ENCODE data around the gene CXXC1. TPM values are rescaled to one million over a fixed set of nuclear protein-coding genes. Genes with fewer than 3 reads are reported as not detected.
"Not testable (repeated sequence)": the region's sequence is repeated elsewhere in the genome, so short reads cannot be mapped to it uniquely, and the experiment has no call there.

CXXC1 gene
- total and polyA plus RNA-seq, 2 donors (not counting 1 experiment from before 2014, with no cell fraction given): 19.4 to 32.9 TPM

DNA sequence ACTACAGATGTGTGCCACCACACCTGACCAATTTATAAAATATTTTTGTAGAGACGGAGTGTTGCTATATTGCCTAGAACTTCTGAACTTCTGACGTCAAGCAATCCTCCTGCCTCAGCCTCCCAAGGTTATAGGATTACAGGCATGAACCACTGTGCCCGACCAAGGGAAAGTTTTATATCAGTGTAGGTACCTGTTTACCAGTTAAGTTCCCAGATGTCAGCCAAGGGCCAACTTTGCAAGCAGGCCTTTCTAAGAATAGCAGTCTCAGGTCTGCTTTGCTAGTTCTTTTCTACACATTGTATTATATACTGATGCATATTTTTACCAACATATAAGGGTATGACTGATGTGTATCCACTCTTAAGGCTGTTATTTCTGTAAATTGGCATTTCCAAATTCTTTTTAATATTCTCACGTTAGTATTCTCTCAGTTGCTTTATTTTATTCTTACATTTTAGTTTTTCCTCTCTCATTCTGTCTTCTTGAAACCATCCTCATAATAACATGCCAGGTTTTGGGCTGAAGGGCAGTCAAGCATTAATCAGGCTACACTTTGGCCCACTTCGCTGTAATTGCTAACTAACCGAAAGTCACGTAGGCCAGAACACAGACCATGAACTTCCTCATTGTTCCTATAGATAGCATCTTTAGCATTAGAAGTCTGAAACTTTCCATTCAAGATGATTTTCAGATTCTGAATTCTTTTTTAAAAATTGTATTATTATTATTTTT, 25.0 kb upstream of the CXXC1 start:
- no peaks in the 10 kb centered on the region for H3K27me3 ChIP-seq (ENCODE audit: control insufficient read depth, insufficient read depth, low read length)
- H4K20me1 ChIP-seq (ENCODE audit: control insufficient read depth, extremely low read depth, insufficient read depth, low read length): no peaks in the 10 kb centered on the region
- no peak overlapping the region for H3K9ac ChIP-seq (ENCODE audit: insufficient read depth, low read length)
- TF ChIP-seq, protein P1, sequence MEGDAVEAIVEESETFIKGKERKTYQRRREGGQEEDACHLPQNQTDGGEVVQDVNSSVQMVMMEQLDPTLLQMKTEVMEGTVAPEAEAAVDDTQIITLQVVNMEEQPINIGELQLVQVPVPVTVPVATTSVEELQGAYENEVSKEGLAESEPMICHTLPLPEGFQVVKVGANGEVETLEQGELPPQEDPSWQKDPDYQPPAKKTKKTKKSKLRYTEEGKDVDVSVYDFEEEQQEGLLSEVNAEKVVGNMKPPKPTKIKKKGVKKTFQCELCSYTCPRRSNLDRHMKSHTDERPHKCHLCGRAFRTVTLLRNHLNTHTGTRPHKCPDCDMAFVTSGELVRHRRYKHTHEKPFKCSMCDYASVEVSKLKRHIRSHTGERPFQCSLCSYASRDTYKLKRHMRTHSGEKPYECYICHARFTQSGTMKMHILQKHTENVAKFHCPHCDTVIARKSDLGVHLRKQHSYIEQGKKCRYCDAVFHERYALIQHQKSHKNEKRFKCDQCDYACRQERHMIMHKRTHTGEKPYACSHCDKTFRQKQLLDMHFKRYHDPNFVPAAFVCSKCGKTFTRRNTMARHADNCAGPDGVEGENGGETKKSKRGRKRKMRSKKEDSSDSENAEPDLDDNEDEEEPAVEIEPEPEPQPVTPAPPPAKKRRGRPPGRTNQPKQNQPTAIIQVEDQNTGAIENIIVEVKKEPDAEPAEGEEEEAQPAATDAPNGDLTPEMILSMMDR (conservative IDR thresholded peaks at IDR 0.05 in 1 of 2, IDR thresholded peaks at IDR 0.05 in 1 of 2; ENCODE audit: low read depth in 1 of 2, low read length in 2 of 2): no peak
- TF ChIP-seq EZH2 (IDR thresholded peaks at IDR 0.05; ENCODE audit: low read length, missing control alignments): no peak
- no peaks in the 10 kb centered on the region for H3K36me3 ChIP-seq (ENCODE audit: control insufficient read depth, insufficient read depth, low read length)
- DNase-seq (ENCODE audit: low read depth in 2 of 2): no peak
- no peak overlapping the region for H2AFZ ChIP-seq (ENCODE audit: low read length)
- H3K4me2 ChIP-seq (ENCODE audit: extremely low read depth, insufficient read depth, low read length): no peak overlapping the region
- no peaks in the 10 kb centered on the region for H3K9me3 ChIP-seq (ENCODE audit: control insufficient read depth, insufficient read depth, low read depth, low read length)
- no peaks in the 10 kb centered on the region for H3K79me2 ChIP-seq (ENCODE audit: control insufficient read depth, insufficient read depth, low read length)
- no peak overlapping the region for H3K4me3 ChIP-seq (replicated peaks in 1 of 4; ENCODE audit: control extremely low read depth in 1 of 4, insufficient read depth in 1 of 4, low read depth in 3 of 4, low read length in 4 of 4)
- peaks cover 3% of the 10 kb centered on the region for H3K4me1 ChIP-seq (ENCODE audit: control insufficient read depth, extremely low read depth, insufficient read depth, low read length)
- H3K27ac ChIP-seq (ENCODE audit: insufficient read depth, low read length): no peak overlapping the region

DNA sequence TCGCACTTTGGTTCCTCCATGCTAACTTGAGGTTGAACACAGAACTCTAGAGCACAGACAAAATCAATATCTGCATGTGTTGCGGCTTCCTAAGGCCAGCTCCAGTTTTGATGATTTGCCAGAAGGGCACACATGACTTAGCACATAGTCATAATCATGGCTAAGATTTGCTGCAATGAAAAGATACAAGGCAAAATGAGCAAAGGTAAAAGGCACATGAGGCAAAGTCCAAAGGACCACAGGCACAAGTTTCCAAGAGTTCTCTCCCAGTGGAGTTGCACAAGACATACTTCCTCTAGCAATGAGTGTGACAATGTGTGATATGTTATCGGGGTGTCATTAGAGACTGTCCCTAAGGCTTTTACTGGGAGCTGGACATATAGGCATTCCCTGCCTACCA, 24.2 kb upstream of the CXXC1 start:
- Histone ChIP-seq H3K9ac (ENCODE audit: insufficient read depth, low read length) (no peak overlapping the region), H3K9me3 (ENCODE audit: control insufficient read depth, insufficient read depth, low read depth, low read length) (no peaks in the 10 kb centered on the region), H3K27ac (ENCODE audit: insufficient read depth, low read length) (no peak overlapping the region), H3K79me2 (ENCODE audit: control insufficient read depth, insufficient read depth, low read length) (no peaks in the 10 kb centered on the region), H2AFZ (ENCODE audit: low read length) (no peak overlapping the region), H3K4me1 (ENCODE audit: control insufficient read depth, extremely low read depth, insufficient read depth, low read length) (peaks cover 3% of the 10 kb centered on the region), H3K4me3 (replicated peaks in 1 of 4; ENCODE audit: control extremely low read depth in 1 of 4, insufficient read depth in 1 of 4, low read depth in 3 of 4, low read length in 4 of 4) (no peak overlapping the region), H3K36me3 (ENCODE audit: control insufficient read depth, insufficient read depth, low read length) (no peaks in the 10 kb centered on the region), H3K4me2 (ENCODE audit: extremely low read depth, insufficient read depth, low read length) (no peak overlapping the region), H3K27me3 (ENCODE audit: control insufficient read depth, insufficient read depth, low read length) (no peaks in the 10 kb centered on the region), H4K20me1 (ENCODE audit: control insufficient read depth, extremely low read depth, insufficient read depth, low read length) (no peaks in the 10 kb centered on the region)
- no peak for DNase-seq (ENCODE audit: low read depth in 2 of 2)
- TF ChIP-seq, protein P1 (conservative IDR thresholded peaks at IDR 0.05 in 1 of 2, IDR thresholded peaks at IDR 0.05 in 1 of 2; ENCODE audit: low read depth in 1 of 2, low read length in 2 of 2): no peak
- TF ChIP-seq EZH2 (IDR thresholded peaks at IDR 0.05; ENCODE audit: low read length, missing control alignments): no peak

DNA sequence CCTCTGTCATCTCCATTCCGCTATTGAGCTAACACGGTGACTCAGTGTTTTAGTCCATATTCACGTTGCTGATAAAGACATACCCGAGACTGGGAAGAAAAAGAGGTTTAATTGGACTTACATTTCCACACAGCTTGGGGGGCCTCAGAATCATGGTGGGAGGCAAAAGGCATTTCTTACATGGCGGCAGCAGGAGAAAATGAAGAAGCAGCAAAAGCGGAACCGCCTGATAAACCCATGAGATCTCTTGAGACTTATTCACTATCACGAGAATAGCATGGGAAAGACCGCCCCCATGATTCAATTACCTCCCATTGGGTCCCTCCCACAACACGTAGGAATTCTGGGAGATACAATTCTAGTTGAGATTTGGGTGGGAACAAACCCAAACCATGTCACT, 22.6 kb upstream of the CXXC1 start:
- H3K9me3 ChIP-seq (ENCODE audit: control insufficient read depth, insufficient read depth, low read depth, low read length): no peaks in the 10 kb centered on the region
- no peak for DNase-seq (ENCODE audit: low read depth in 2 of 2)

DNA sequence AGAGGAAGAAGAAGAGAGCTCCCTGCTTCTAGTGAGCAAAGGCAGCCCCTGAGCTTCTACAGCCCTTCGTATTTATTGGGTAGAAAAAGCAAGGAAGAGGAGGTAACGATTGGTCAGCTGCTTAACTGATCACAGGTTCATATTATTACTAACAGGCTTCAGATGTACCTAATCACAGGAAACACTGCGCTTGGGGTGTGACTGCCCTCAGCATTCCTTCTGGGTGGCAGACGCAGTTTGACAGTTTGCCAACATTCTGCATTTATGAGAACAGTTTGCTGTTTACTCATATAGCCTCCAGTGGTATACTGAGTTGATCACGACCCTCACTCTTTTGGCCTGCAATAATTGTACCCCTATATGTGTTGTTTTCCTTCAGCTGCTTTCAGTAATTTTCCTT, 21.4 kb upstream of the CXXC1 start:
- not testable (repeated sequence) for H3K9ac ChIP-seq (ENCODE audit: insufficient read depth, low read length); H3K4me2 ChIP-seq (ENCODE audit: extremely low read depth, insufficient read depth, low read length); H2AFZ ChIP-seq (ENCODE audit: low read length); H3K9me3 ChIP-seq (ENCODE audit: control insufficient read depth, insufficient read depth, low read depth, low read length); H3K79me2 ChIP-seq (ENCODE audit: control insufficient read depth, insufficient read depth, low read length); H3K4me1 ChIP-seq (ENCODE audit: control insufficient read depth, extremely low read depth, insufficient read depth, low read length); H3K27ac ChIP-seq (ENCODE audit: insufficient read depth, low read length); H3K36me3 ChIP-seq (ENCODE audit: control insufficient read depth, insufficient read depth, low read length); H4K20me1 ChIP-seq (ENCODE audit: control insufficient read depth, extremely low read depth, insufficient read depth, low read length); DNase-seq (ENCODE audit: low read depth in 2 of 2); H3K27me3 ChIP-seq (ENCODE audit: control insufficient read depth, insufficient read depth, low read length); H3K4me3 ChIP-seq (replicated peaks in 1 of 4; ENCODE audit: control extremely low read depth in 1 of 4, insufficient read depth in 1 of 4, low read depth in 3 of 4, low read length in 4 of 4)

More for the DNA sequence above, 22.6 kb upstream of the CXXC1 start:
- H3K4me1 ChIP-seq (ENCODE audit: control insufficient read depth, extremely low read depth, insufficient read depth, low read length): peaks cover 3% of the 10 kb centered on the region
- no peak overlapping the region for H3K27ac ChIP-seq (ENCODE audit: insufficient read depth, low read length)
- H3K4me2 ChIP-seq (ENCODE audit: extremely low read depth, insufficient read depth, low read length): no peak overlapping the region
- H3K27me3 ChIP-seq (ENCODE audit: control insufficient read depth, insufficient read depth, low read length): no peaks in the 10 kb centered on the region
- TF ChIP-seq, protein P1 (conservative IDR thresholded peaks at IDR 0.05 in 1 of 2, IDR thresholded peaks at IDR 0.05 in 1 of 2; ENCODE audit: low read depth in 1 of 2, low read length in 2 of 2): no peak
- no peak for TF ChIP-seq EZH2 (IDR thresholded peaks at IDR 0.05; ENCODE audit: low read length, missing control alignments)
- no peaks in the 10 kb centered on the region for H3K79me2 ChIP-seq (ENCODE audit: control insufficient read depth, insufficient read depth, low read length)
- no peaks in the 10 kb centered on the region for H4K20me1 ChIP-seq (ENCODE audit: control insufficient read depth, extremely low read depth, insufficient read depth, low read length)
- H3K9ac ChIP-seq (ENCODE audit: insufficient read depth, low read length): no peak overlapping the region
- H3K4me3 ChIP-seq (replicated peaks in 1 of 4; ENCODE audit: control extremely low read depth in 1 of 4, insufficient read depth in 1 of 4, low read depth in 3 of 4, low read length in 4 of 4): no peak overlapping the region
- H3K36me3 ChIP-seq (ENCODE audit: control insufficient read depth, insufficient read depth, low read length): no peaks in the 10 kb centered on the region
- no peak overlapping the region for H2AFZ ChIP-seq (ENCODE audit: low read length)

Data from fibroblast of lung (primary cell).